Lower leg skin (tissue), 3 donors: ENCODE results near the gene PDE6A.

Source experiments
- CTCF ChIP-seq, 3 donors: fragments of 450-650 bp; IDR thresholded peaks; one replicate each; pipeline ENCODE4 v1.5.1; 2016; ENCODE audit warnings: antibody characterized with exemption in 3 of 3, mild to moderate bottlenecking in 3 of 3, moderate library complexity in 2 of 3
- POLR2A ChIP-seq, 2 donors: fragments of 450-650 bp; IDR thresholded peaks; one replicate each; pipeline ENCODE4 v1.6.1; 2016 to 2017; ENCODE audit warnings: antibody characterized with exemption in 2 of 2, mild to moderate bottlenecking in 1 of 2, moderate library complexity in 1 of 2

DNA sequence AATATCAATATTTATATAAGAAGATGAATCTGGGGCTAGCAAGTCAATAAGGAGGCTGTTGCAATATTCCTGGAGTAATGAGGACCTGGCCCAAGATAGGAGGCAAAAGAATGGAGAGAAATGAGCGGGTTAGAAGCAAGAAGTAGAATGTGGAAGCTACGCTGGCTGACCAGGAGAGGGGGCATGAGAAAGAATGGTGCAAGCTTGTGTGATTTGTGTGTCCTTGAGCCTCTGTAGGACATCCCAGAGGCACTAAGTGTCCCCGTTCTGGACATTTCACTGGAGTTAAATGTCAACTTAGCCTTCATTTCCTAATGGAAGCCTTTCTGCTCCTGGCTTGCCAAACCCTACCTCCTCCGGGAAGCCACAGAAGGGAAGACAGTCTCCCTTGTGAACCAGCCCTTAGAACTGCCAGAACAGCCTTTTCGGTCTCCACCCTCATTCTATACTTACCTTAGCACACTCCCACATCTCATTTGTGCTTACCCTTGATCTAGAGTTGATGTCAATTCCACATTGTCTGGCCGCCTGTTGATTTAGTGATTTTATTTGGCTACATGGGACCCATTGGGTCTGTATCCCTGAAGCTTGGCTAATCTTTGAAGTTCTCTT lies 6.7 kb upstream of the PDE6A start:
- no peak for TF ChIP-seq CTCF (IDR thresholded peaks at IDR 0.05)
- TF ChIP-seq POLR2A (IDR thresholded peaks at IDR 0.05), result no peak
